Suprapubic skin (tissue), 4 donors: ENCODE measurements around the gene NHSL2. TPM values are rescaled to one million over a fixed set of nuclear protein-coding genes. Genes with fewer than 3 reads are reported as not detected.

ENCODE experiments used
- DNase-seq, 2 donors: peaks; one replicate each; pipeline ENCODE4 v3.0.0-alpha.2; 2019; ENCODE audit warnings: low spot score in 2 of 2
- H3K27ac ChIP-seq: fragments of 200-600 bp; sonication (generic); one replicate; pipeline ENCODE4 v1.5.1; 2019
- H3K27me3 ChIP-seq: fragments of 200-600 bp; sonication (generic); one replicate; pipeline ENCODE4 v1.5.1; 2019
- H3K36me3 ChIP-seq: fragments of 200-600 bp; sonication (generic); one replicate; pipeline ENCODE4 v1.5.1; 2019
- H3K4me1 ChIP-seq: fragments of 200-600 bp; sonication (generic); one replicate; pipeline ENCODE4 v1.5.1; 2019
- H3K4me3 ChIP-seq: fragments of 200-600 bp; sonication (generic); one replicate; pipeline ENCODE4 v1.5.1; 2019; ENCODE audit warnings: mild to moderate bottlenecking
- H3K9me3 ChIP-seq: fragments of 200-600 bp; sonication (generic); one replicate; pipeline ENCODE4 v1.5.1; 2019
- CTCF ChIP-seq, 2 donors: fragments of 200-600 bp in 1 of 2; fragments of 450-650 bp in 1 of 2; sonication (generic) in 1 of 2; IDR thresholded peaks; one replicate each; pipeline ENCODE4 v1.5.1; 2016 to 2019; ENCODE audit warnings: antibody characterized with exemption in 2 of 2, mild to moderate bottlenecking in 1 of 2, moderate library complexity in 1 of 2
- EP300 ChIP-seq: sonication (generic); formaldehyde crosslinking; IDR thresholded peaks from one replicate; pipeline ENCODE4 v1.6.1; 2017; ENCODE audit warnings: antibody characterized with exemption
- POLR2A ChIP-seq, 2 donors: fragments of 450-650 bp; IDR thresholded peaks; one replicate each; pipeline ENCODE4 v1.6.1; 2017; ENCODE audit warnings: antibody characterized with exemption in 2 of 2, mild to moderate bottlenecking in 2 of 2, moderate library complexity in 2 of 2
- POLR2AphosphoS5 ChIP-seq, 3 donors: sonication (generic); formaldehyde crosslinking; IDR thresholded peaks; one replicate each; pipeline ENCODE4 v1.6.1; 2017; ENCODE audit warnings: antibody characterized with exemption in 3 of 3
- WGBS: methylation state at CpG from one replicate; pipeline ENCODE4 v1.1.5; 2018; 5-methylcytosine and 5-hydroxymethylcytosine counted together
- total RNA-seq, 4 donors: library from RNA; depleted of rRNA; stranded (reverse); fragments of >200 nt; gene quantifications; one replicate each; pipeline ENCODE4 v1.1.0, GENCODE V29; 2016

NHSL2 gene
- total RNA-seq, 4 donors from 2014 or later, result 2.0 to 4.7 (median 3.0) TPM

- TF ChIP-seq POLR2AphosphoS5 (IDR thresholded peaks at IDR 0.05) (no peak), POLR2A (IDR thresholded peaks at IDR 0.05) (no peak), EP300 (no peak), CTCF (IDR thresholded peaks at IDR 0.05) (no peak)
- no peaks in the 10 kb centered on the region for H3K9me3 ChIP-seq
- H3K4me3 ChIP-seq, result no peak overlapping the region
- DNase-seq, result no peak
- no peaks in the 10 kb centered on the region for H3K27me3 ChIP-seq
- WGBS, result 40% methylated on average over 3 of the region's 3 CpGs
- H3K36me3 ChIP-seq, result no peaks in the 10 kb centered on the region
- H3K27ac ChIP-seq, result no peak overlapping the region
- no peaks in the 10 kb centered on the region for H3K4me1 ChIP-seq
These were observed 12.9 kb downstream of the NHSL2 start for GRCh38 chrX:71923516-71923915.

GRCh38 chrX:71927040-71927439, 16.4 kb downstream of the NHSL2 start:
- H3K27me3 ChIP-seq, result no peaks in the 10 kb centered on the region
- no peaks in the 10 kb centered on the region for H3K4me1 ChIP-seq
- no peak for DNase-seq
- 78% methylated on average over 7 of the region's 7 CpGs for WGBS
- H3K27ac ChIP-seq, result no peak overlapping the region
- H3K9me3 ChIP-seq, result no peaks in the 10 kb centered on the region
- no peak for TF ChIP-seq POLR2A (IDR thresholded peaks at IDR 0.05)
- TF ChIP-seq CTCF (IDR thresholded peaks at IDR 0.05), result no peak
- TF ChIP-seq POLR2AphosphoS5 (IDR thresholded peaks at IDR 0.05), result no peak
- H3K36me3 ChIP-seq, result no peaks in the 10 kb centered on the region
- no peak overlapping the region for H3K4me3 ChIP-seq

- Histone ChIP-seq H3K4me3 (no peak overlapping the region), H3K27me3 (no peaks in the 10 kb centered on the region), H3K9me3 (no peaks in the 10 kb centered on the region), H3K27ac (no peak overlapping the region), H3K36me3 (no peaks in the 10 kb centered on the region), H3K4me1 (no peaks in the 10 kb centered on the region)
- no peak for TF ChIP-seq POLR2AphosphoS5 (IDR thresholded peaks at IDR 0.05)
- TF ChIP-seq EP300, result no peak
- no peak for TF ChIP-seq POLR2A (IDR thresholded peaks at IDR 0.05)
- TF ChIP-seq CTCF (IDR thresholded peaks at IDR 0.05), result no peak
- no peak for DNase-seq
- 85% methylated on average over 2 of the region's 2 CpGs for WGBS
These were observed 18.2 kb downstream of the NHSL2 start for GRCh38 chrX:71928856-71929255.

- no peaks in the 10 kb centered on the region for H3K27me3 ChIP-seq
These were observed 19.7 kb downstream of the NHSL2 start for GRCh38 chrX:71930298-71930697.

GRCh38 chrX:71935476-71935875, 24.8 kb downstream of the NHSL2 start:
- no peak for DNase-seq
- Histone ChIP-seq H3K4me3 (no peak overlapping the region), H3K9me3 (no peaks in the 10 kb centered on the region), H3K27ac (no peak overlapping the region), H3K27me3 (no peaks in the 10 kb centered on the region), H3K36me3 (no peaks in the 10 kb centered on the region), H3K4me1 (no peaks in the 10 kb centered on the region)
- TF ChIP-seq POLR2A (IDR thresholded peaks at IDR 0.05) (no peak), POLR2AphosphoS5 (IDR thresholded peaks at IDR 0.05) (no peak), EP300 (no peak), CTCF (IDR thresholded peaks at IDR 0.05) (no peak)
- 53% methylated on average over 3 of the region's 3 CpGs for WGBS

More at GRCh38 chrX:71930298-71930697, 19.7 kb downstream of the NHSL2 start:
- whole genome bisulfite sequencing, result 88% methylated on average over 1 of the region's 1 CpG
- Histone ChIP-seq H3K4me1 (no peaks in the 10 kb centered on the region), H3K36me3 (no peaks in the 10 kb centered on the region), H3K4me3 (no peak overlapping the region), H3K9me3 (no peaks in the 10 kb centered on the region), H3K27ac (no peak overlapping the region)
- TF ChIP-seq CTCF (IDR thresholded peaks at IDR 0.05) (no peak), EP300 (no peak), POLR2AphosphoS5 (IDR thresholded peaks at IDR 0.05) (no peak), POLR2A (IDR thresholded peaks at IDR 0.05) (no peak)
- DNase-seq, result no peak
